Keratinocyte (primary cell): Measurements from ENCODE around the gene JAM3.

ENCODE experiments used
- EZH2 ChIP-seq: IDR thresholded peaks from one replicate; pipeline ENCODE4 v1.6.1; 2012; ENCODE audit warnings: inconsistent platforms, mild to moderate bottlenecking, low read length, moderate library complexity
- TF ChIP-seq, protein P1 (sequence below), 3 experiments: IDR thresholded peaks in 1 of 3; conservative IDR thresholded peaks in 1 of 3; optimal IDR thresholded peaks in 1 of 3; 2 replicates in 2 of 3; 3 replicates in 1 of 3; pipeline versions ENCODE3 to v1.5.1; 2011; ENCODE audit warnings: low read length in 3 of 3, mild to moderate bottlenecking in 3 of 3, moderate library complexity in 2 of 3, control low read depth in 1 of 3, inconsistent platforms in 1 of 3; ENCODE audit not compliant: insufficient read depth in 2 of 3; ENCODE audit errors: extremely low read depth in 1 of 3

DNA sequence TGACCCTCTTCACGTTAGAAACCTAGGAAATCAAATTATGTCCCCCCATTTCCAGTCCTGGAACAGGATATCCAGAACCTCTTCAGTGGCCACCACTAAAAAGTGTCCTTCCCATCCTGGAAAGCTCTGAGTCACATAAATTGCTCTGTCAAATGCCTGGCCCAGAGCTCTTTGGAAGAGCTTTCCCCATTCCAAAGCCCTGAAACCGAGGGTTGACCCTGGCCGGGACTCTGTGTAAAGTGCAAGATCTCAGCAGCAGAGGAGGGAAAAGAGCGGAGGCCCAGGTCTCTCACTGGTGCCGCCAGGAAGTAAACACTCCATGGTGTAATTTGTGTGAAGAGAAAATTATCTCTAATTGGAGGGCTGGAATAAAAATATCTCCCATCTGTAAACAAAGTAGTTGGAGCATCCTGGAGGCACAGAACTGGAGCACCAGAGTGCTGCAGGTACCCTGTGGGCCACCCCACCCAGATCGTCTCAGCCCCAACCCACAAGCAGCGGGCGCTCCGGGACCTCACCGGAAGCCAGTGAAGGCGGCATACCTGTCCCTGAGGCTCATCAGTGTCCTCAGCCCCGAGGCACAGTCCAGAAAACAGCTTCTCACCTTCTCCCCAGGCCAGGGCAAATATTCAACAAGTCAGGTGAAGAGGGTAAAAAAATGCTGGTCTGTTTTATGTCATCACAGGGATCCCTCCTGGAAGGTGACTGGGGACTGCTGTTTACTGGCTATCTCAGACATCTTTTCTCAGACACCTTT is 4.7 kb upstream of the JAM3 start:
- TF ChIP-seq, protein P1, sequence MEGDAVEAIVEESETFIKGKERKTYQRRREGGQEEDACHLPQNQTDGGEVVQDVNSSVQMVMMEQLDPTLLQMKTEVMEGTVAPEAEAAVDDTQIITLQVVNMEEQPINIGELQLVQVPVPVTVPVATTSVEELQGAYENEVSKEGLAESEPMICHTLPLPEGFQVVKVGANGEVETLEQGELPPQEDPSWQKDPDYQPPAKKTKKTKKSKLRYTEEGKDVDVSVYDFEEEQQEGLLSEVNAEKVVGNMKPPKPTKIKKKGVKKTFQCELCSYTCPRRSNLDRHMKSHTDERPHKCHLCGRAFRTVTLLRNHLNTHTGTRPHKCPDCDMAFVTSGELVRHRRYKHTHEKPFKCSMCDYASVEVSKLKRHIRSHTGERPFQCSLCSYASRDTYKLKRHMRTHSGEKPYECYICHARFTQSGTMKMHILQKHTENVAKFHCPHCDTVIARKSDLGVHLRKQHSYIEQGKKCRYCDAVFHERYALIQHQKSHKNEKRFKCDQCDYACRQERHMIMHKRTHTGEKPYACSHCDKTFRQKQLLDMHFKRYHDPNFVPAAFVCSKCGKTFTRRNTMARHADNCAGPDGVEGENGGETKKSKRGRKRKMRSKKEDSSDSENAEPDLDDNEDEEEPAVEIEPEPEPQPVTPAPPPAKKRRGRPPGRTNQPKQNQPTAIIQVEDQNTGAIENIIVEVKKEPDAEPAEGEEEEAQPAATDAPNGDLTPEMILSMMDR (optimal IDR thresholded peaks at IDR 0.05 in 1 of 3, IDR thresholded peaks at IDR 0.05 in 1 of 3, conservative IDR thresholded peaks at IDR 0.05 in 1 of 3; ENCODE audit: extremely low read depth in 1 of 3, insufficient read depth in 2 of 3, low read length in 3 of 3): no peak
- TF ChIP-seq EZH2: no peak
